Fibroblast of gingiva (primary cell): ENCODE measurements around the gene SEC23IP.
"Not testable (repeated sequence)": the region's sequence is repeated elsewhere in the genome, so short reads cannot be mapped to it uniquely, and the experiment has no call there.

ENCODE experiments used
- DNase-seq: peaks from one replicate; pipeline ENCODE4 v3.0.0-alpha.2; 2011; ENCODE audit warnings: low read depth

Gene SEC23IP

DNA sequence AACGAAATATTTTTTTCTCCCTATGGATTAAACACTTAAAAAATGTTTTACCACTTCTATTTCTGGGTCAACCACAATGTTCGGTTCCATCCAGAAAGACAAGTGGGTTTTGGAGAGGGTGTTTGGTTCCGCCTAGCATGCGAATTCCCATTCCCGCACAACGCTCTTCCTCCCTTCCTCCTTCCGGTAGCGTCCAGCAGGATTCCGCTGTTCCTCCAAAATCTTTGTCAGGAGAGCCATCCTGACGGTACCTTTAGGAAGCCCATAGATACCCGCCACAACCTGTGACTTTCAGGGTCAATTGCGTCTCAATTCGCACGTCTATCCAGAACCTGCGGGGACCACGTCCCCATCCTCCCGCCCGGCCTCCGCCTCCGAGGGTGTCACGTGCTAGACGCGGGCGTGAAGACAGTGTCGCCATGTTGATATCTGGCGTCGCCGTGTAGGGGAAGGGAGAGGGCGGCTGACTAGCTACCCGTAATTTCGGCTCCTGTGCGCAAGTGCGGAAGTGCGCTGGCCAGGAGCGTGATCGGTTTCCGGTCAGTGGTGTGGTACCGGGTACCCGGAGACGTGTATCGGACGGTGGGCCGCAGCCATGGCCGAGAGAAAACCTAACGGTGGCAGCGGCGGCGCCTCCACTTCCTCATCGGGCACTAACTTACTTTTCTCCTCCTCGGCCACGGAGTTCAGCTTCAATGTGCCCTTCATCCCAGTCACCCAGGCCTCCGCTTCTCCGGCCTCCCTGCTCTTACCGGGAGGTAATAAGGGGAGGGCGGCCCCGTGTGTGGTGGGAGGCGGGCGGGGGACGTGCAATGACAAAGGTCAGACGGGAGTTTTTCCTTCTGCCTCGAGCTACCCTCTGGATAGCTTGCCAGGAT is at the start of gene SEC23IP:
Gene SEC23IP, plus strand, starts transcription at position 543 of the 878 bp plus-strand sequence. Its CDS starts 53 bp downstream, at position 596.
- peak; percentile 95 for DNase-seq

DNA sequence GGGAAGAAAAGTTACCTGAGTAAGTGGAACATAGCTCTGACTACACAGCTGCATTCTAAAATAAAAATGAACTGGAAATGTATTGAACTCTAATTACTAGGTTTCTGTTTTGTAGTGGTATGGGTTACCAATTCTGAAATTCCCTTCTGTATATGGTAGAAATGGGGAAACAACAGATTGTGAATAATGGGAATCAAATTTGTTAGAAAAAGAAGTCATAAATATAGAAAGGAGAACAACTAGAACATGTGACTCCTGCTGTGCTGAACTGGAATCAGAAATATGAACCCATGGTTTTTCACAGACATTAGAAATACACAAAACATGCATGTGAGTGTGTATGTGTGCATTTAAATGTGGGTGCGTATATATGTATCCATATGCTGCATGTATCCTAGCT is 46.9 kb upstream of the SEC23IP start:
- DNase-seq: no peak

DNA sequence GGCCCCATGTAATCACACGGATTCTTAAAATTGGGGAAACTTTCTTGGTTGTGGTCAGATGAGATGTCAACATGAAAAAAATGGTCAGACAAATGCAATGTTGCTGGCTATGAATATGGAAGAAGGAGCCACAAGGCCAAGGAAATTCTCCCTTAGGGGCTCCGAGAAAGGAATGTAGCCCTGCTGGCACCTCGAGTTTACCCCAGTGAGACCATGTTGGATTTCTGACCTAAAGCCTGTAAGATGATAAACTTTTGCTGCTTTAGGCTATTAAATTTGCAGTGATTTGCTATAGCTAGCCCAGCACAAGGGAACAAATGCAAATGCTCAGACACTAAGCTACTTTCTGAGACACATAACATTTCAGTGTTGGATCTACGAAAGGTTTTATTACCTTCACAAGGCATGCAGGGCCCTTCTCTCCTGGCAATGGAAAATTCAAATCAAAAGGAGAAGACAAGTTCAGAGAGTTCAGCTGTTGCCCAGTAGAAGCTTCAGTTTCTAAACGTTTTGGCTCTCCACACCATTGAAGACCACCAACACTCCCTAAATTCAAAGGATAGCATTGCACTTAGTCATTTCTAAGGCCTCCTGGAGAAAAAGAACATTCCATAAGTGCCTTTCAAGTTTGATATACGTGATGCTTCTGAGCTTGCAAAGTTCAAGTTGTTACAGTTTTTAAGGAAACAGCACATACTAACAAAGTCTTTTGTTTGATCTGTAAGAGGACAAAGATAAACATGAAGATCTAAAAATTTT is 43.3 kb upstream of the SEC23IP start:
- DNase-seq: peak; percentile 20

DNA sequence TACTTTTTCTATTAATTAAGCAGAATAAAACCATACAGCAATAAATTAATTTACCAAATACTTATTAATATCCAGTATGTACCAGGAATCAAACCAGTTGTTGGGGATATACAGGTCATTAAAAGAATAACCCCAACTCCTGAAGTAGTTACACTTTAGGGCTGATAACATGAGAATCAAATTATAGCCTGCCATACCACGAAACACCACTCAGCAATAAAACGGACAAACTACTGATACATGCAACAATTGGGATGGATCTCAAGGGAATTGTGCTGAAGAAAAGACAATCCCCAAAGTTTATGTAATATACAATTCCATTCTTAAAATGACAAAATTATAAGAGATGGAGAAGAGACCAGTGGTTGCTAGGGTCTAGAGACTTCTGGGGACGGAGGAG is 42.6 kb upstream of the SEC23IP start:
- no peak for DNase-seq

DNA sequence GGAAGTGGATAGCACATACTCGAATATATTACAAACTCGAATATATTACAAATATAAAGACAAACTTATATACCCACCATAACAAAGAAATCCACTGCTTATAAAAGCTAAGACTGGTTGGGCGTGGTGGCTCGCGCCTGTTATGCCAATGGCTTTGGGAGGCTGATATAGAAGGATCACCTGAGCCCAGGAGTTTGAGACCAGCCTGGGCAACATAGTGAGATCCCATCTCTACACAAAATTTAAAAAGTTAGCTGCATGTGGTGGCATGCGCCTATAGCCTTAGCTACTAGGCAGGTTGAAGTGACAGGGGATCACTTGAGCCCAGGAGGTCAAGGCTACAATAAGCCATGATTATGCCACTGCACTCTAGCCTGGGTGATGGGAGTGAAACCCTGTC is 40.3 kb upstream of the SEC23IP start:
- no peak for DNase-seq

DNA sequence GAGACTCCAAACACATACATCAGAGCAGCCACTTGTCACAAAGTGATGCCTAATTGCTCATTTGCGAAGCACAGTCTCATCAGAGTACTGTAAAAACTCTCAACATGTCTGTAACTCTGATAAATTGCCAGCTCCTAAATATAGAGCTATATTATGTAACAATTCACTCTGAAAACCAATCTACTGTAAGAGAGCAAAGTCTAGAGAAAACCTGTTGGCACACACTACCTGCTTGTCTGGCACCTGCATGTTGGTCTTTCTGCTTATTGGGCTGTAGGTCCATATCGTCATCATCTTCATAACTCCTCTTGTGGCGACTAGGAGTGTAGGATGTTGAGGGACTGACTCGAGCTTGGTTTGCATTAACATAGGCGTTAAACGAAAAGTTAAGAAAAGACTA is 39.7 kb upstream of the SEC23IP start:
- no peak for DNase-seq

DNA sequence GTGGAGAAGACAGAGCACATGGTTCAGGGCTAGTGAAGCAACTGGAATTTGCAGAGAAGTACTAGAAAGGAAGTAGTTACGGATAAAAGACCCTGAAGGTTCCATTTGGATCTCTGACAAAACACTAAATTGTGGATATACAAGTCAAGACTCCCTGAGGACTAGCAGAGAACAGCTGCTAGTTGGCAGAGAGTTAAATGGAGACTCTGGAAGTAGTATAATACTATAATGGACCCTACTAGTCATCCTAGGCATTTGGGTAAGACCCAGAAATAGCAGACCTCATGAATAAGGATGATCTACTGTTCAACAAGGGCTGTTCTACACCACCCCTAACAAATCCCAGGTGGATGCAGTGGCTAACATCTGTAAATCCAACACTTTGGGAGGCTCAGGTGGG is 39.0 kb upstream of the SEC23IP start:
- no peak for DNase-seq

DNA sequence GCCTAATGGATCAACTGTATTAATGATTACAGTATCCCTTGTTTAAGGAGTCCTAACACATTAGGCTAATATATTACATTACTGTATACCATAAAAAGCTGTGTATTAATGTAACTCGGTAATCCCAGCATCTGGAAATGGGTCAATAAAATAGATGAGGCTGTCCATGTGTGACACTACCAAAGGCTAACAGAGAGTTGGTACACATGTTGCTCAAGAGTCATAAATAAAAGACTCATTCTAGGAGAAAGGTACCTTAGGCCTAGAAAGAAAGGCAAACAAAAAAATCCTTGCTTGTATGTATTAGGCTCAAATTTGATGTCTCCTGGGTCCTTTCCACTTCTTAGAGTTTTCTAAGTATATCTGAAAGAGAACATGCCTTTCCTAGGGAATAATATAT is 34.5 kb upstream of the SEC23IP start:
- no peak for DNase-seq

DNA sequence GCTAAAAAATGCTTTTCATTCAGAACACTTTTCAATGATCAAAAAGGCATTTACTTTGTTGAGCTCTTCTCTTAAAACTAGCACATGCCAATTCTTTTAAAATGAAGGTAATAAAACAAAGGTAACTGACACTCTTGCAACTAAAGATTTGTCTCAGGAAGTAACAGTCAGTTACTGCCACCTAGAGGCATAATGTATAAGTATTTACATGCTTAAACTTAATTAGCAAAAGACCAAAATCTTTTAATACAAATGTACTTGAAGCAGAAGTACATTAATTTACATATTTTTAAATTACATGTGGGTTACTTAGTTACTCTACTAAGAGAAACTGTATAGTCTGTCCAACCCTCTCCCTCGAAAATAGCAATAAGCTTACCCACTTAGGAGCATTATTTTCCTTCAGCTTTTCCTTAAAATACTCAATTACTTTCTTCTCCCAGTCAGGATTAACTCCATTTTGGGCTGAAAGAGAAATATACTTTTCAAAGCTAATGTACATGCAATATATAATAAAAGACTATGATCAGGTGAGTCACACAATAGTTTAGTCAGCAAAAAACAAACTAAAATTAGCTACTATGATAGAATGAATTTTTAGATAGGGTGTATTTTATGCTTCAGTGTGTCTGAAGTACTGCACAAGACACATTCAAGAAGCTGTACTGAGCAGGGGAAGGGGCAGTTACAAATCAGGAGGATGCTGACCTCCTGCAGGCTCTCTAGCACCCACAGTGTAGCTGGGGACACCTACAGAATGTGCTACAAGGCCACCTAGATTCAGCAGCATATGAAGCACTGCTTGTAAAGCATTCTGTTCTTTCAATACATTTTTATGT is 32.9 kb upstream of the SEC23IP start:
- DNase-seq: peak; percentile 43

DNA sequence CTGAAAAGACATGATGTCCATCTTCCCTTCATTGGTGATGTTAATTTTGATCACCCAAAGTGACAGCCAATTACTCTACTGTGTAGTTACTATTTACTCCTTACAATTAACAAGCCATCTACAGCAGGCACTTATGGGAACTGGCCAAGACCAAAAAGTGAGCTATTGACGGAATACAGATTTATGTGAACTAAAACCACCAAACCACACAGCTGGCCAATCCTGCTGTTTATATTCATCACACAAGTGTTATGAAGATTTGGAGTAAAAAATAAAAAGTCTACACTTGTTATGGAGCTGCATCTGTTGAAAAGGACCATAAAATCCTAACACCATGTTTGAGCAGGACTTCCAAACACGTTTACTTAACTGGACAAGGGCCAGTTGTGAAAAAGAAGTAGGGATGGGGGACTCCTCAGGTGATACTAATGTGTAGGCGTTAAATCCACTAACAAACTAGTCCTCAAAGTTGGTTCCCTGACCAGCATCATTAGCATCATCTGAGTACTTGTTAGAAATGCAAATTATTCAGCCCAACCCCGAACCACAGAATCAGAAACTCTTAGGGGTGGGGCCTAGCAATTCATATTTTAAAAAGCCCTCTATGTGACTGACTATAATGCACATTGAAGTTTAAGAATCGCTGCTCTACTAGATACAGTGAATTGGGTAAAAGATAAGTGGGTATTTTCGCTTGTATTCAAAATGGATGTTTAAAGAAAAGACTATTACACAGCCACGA is 31.5 kb upstream of the SEC23IP start:
- no peak for DNase-seq

DNA sequence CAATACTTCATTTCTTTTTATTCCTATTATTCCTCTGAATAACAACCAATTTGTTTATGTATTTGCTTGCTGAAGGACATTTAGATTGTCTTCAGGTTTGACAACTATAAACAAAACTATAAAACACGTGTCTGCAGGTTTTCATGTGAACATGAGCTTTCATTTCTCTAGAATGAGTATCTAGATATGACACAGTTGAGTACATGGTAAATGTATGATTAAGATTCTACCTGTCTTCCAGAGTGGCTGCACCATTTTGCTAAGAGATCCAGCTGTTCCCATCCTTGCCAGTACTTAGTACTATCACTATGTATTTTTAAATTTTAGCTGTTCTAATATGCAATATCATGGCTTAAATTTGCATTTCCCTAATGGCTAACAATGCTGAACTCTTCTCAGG is 30.0 kb upstream of the SEC23IP start:
- no peak for DNase-seq

DNA sequence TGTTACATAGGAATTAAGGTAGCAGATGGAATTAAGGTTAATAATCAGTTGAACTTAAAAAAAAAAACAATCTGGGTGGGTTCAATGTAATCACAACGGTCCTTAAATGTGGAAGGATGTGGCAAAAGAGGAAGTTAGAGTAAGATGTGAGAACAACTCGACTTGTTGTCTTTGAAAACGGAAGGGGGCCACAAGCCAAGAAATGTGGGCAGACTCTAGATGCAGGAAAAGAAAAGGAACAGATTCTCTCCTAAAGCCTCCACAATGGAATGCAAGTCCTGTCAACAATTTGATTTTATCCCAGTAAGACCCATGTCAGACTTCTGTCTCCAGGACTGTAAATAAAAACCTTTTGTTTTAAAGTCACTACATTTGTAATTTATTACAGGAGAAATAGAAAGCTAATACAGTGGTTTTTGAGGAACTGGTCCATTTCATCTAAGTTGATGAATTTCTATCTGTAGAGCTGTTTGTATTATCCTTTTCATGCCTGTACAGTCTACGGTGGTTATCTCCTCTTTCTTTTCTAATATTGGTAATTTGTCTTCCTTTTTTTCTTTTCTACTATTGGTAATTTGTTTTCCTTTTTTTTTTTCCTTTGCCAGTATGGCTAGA is 28.5 kb upstream of the SEC23IP start:
- DNase-seq: no peak

DNA sequence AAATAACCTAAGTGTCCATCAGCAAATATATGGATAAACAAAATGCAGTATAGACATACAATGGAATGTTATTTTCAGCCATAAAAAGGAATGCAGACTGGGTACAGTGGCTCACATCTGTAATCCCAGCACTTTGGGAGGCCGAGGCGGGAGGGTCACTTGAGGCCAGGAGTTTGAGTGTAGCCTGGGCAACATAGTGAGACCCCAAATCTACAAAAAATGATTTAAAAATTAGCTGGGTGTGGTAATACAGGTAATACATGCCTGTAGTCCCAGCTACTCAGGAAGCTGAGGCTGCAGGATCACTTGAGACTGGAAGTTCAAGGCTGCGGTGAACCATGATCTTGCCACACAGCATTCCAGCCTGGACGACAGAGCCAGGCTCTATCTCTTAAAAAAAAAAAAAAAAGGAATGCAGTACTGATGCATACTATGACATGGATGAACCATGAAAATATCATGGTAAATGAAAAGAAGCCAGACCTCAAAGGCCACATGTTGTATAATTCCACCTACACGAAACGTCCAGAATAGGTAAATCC is 26.8 kb upstream of the SEC23IP start:
- no peak for DNase-seq

DNA sequence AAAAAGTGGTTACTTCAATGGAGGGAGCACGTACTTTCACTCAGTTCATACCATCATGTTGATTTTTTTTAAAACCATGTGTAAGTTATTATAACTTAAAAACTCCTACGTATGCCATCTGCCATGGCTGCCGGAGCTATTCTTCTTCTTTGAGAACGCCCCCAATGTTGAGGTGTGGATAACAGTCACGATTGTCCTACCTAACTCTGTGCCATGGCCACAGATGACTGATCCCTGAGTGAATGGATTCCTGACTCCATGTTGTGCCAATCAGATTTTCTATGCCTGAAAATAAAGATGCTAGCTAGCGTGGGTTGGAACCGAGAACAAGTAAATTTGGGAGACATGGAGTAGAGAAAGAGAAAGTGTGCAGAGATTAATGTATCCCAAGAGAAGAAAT is 25.2 kb upstream of the SEC23IP start:
- DNase-seq: no peak

DNA sequence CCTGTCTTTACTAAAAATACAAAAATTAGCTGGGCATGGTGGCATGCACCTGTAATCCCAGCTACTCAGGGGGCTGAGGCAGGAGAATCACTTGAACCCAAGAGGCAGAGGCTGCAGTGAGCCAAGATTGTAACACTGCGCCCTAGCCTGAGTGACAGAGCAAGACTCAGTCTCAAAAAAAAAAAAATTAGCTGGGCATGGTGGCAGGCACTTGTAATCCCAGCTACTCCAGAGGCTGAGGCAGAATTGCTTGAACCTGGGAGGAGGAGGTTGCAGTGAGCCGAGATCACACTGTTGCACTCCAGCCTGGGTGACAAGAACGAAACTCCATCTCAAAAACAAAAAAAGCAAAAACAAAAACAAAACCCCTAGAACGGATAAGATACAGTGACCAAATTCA is 23.1 kb upstream of the SEC23IP start:
- not testable (repeated sequence) for DNase-seq

DNA sequence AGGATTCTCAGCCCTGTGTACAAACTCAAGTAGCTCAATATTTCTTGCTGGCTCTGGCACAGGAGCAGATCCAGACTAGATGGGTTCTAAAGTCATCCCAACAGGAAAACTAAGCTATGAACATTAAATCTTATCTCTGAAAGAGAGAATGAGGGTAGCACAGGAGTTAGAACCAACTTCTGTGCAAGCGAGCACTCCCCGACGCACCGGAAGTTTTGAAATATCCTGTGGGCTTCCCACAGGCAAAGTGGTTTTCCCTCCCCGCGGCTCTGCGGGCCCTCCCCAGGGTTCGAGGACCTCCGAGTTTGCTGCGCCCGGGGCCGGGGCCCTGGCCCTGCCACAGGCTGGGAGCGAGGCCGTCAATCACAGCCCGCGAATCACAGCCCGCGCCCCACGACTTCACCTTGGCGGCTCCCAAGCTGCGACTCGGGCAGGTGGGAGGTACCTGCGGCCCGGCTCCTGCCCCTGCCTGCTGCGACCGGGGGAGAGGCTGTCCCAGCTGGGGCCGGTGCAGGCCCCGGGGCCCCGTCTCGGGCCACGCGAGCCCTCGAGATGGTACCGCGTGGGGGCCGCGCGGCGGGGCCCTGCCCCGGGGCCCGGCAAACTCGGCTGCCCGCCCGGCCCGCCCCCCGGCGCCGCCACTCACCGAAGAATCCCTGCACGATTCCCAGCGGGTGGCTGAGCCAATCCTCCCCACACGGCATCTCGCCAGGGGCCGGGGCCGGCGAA is 20.5 kb upstream of the SEC23IP start:
- DNase-seq: peak; percentile 23

DNA sequence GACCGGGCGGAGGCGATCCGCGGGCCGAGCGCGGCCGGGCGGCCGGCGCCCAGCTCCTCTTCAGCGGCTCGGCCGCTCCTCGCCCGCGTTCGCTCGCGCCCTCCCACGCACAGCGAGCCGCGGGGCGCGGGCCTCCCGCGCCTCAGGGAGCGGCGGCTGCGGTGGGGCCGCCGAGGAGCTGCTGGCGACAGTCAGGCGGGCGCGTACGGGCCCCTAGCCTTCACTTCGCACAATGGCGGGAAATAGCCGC is 20.0 kb upstream of the SEC23IP start, which contains the start of gene MCMBP:
Gene MCMBP, minus strand, starts transcription at position 234 of the 250 bp plus-strand sequence. CDS start 259 bp downstream, outside the sequence.
- DNase-seq: no peak

DNA sequence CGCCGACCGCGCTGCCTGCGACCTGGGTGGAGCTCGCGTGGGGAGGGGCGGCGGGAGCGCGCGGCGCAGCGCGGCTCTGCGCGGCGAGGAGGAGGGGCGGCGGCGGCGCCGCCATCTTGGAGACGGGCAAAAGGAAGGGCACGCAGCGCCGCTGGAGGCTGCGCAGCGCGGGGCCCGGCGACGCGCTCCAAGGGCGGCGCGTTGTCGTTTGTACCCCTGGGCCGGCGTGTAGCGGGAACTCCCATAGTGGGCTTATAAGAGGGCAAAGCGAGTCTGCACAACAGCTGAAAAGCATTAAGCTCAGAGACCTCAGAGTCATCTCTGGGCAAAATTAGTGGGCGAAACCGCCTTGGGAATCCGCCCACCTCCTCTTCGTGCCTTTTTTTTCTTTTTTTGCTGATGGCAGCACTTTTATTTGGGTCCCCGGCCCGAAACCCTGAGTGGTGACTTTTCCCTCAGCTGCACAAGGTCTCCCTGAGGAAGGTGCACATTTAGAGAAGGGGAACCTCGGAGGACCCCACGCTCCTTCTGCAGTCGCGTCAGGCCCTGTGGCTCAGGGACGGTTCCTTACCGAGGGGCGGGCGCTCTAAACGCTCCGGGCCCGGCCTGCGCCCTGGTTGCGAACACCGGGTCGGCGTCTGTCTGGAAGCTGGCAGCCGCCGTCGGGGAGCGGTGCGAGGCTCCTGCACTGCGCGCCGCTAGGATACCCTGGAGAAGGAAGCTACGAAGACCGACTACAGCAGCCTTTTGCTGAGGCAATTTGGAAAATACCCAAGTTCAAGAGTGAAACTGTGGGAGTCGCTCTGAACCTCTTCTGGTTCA is 19.5 kb upstream of the SEC23IP start:
- DNase-seq: peak; percentile 85

DNA sequence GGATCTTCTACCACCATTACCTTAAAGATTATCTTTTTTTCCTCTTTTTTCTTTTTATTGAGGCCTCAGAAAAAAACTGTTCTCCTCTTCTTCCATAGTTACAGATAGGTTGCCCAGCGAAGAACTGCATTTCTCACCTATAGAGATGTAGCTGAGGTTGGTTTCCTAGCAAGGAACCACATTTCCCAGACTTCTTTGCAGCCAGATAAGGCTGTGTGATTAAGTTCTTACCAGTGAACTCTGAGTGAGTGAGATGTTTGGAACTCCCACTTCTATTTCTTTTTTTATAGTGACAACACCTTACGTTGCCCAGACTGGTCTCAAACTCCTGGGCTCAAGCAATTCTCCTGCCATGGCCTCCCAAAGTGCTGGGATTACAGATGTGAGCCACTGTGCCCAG is 14.0 kb upstream of the SEC23IP start:
- no peak for DNase-seq
